Astrocyte of the spinal cord (primary cell): ENCODE measurements around the gene GABBR2.

Experiments
- DNase-seq: peaks from one replicate; pipeline ENCODE4 v3.0.0; 2011; ENCODE audit warnings: low read depth, low spot score
- H3K4me3 ChIP-seq: 2 replicates; pipeline ENCODE4 v1.5.1; 2011; ENCODE audit warnings: low read depth, mild to moderate bottlenecking, low read length, moderate library complexity
- CTCF ChIP-seq: IDR thresholded peaks from 2 replicates; pipeline ENCODE4 v1.5.1; 2012; ENCODE audit warnings: low read depth, mild to moderate bottlenecking, low read length, inconsistent platforms
- in situ Hi-C: cut with HindIII; loops from 2 replicates; pipeline ENCODE4 v1.10.0; 2017; ENCODE audit warnings: low sequenced_read_pairs

Gene GABBR2

GRCh38 chr9:98383758-98384157 is 325.0 kb downstream of the GABBR2 start:
- no peak for DNase-seq
- peak; percentile 32 for TF ChIP-seq CTCF
- in situ Hi-C loops = no loop called here

GRCh38 chr9:98381311-98382103 is 327.2 kb downstream of the GABBR2 start:
- no peak for DNase-seq
- in situ Hi-C loops = no loop called here
- H3K4me3 ChIP-seq = no peak overlapping the region
- no peak for TF ChIP-seq CTCF

More at GRCh38 chr9:98383758-98384157, 325.0 kb downstream of the GABBR2 start:
- no peak overlapping the region for H3K4me3 ChIP-seq

- in situ Hi-C loops = no loop called here
- H3K4me3 ChIP-seq = no peak overlapping the region
- peak; percentile 30 for DNase-seq
- TF ChIP-seq CTCF = no peak
These were observed 328.6 kb downstream of the GABBR2 start for GRCh38 chr9:98380065-98380681.

- DNase-seq = no peak
- in situ Hi-C loops = no loop called here
- no peak for TF ChIP-seq CTCF
- H3K4me3 ChIP-seq = no peak overlapping the region
These were observed 329.2 kb downstream of the GABBR2 start for GRCh38 chr9:98379572-98379971.

GRCh38 chr9:98378794-98379193 is 329.9 kb downstream of the GABBR2 start:
- in situ Hi-C loops = no loop called here
- H3K4me3 ChIP-seq = no peak overlapping the region
- TF ChIP-seq CTCF = no peak
- no peak for DNase-seq

GRCh38 chr9:98378206-98378780 is 330.4 kb downstream of the GABBR2 start:
- TF ChIP-seq CTCF = no peak
- in situ Hi-C loops = no loop called here
- H3K4me3 ChIP-seq = no peak overlapping the region
- no peak for DNase-seq
